SU-DHL-6 (cell line): Measurements from ENCODE around the gene C18orf32.

Experiments
- CTCF ChIP-seq: fragments of 200-600 bp; sonication (generic); IDR thresholded peaks from one replicate; pipeline ENCODE4 v1.5.1; 2017; ENCODE audit warnings: antibody characterized with exemption, mild to moderate bottlenecking, low read length, moderate library complexity; ENCODE audit not compliant: insufficient read depth, poor library complexity, severe bottlenecking
- EZH2phosphoT487 ChIP-seq: fragments of 200-600 bp; sonication (generic), shearing (Covaris generic); conservative IDR thresholded peaks from 2 replicates; pipeline ENCODE4 v1.6.1; 2018; ENCODE audit warnings: mild to moderate bottlenecking, antibody characterized with exemption, low read length, moderate library complexity, mixed read lengths

- TF ChIP-seq CTCF (no peak), EZH2phosphoT487 (no peak)
Measured at GRCh38 chr18:49521216-49521835, 34.3 kb upstream of the C18orf32 start.
